GM18519 (cell line): ENCODE data around the gene PODXL.
"Not testable (repeated sequence)": the region's sequence is repeated elsewhere in the genome, so short reads cannot be mapped to it uniquely, and the experiment has no call there.

Experiments
- ATAC-seq: cut with Tn5 transposase; IDR thresholded peaks from one replicate; pipeline ENCODE4 v1.9.1; 2021; ENCODE audit warnings: mild to moderate bottlenecking, moderate library complexity; ENCODE audit not compliant: unreplicated experiment, low FRiP score

The PODXL gene

DNA sequence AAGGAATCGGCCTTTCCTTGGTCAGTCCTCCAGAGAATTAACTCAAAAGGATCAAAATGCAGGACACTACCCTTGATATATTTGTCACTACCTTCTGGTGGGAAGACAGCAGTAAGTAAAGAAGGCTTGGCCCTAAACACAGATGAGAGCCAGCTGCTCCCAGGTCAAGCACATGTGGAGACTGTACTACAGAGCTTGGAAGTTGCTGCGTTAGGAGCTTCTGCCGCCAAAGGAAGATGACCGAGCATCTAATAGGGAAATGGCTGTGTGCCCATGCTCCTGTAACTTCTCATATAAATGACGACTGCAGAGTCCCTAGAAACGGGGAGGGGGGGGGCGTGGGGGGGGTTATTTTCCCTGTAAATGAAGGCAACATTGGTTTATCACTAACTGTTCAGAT lies 59.0 kb downstream of the PODXL start:
- no peak for ATAC-seq

DNA sequence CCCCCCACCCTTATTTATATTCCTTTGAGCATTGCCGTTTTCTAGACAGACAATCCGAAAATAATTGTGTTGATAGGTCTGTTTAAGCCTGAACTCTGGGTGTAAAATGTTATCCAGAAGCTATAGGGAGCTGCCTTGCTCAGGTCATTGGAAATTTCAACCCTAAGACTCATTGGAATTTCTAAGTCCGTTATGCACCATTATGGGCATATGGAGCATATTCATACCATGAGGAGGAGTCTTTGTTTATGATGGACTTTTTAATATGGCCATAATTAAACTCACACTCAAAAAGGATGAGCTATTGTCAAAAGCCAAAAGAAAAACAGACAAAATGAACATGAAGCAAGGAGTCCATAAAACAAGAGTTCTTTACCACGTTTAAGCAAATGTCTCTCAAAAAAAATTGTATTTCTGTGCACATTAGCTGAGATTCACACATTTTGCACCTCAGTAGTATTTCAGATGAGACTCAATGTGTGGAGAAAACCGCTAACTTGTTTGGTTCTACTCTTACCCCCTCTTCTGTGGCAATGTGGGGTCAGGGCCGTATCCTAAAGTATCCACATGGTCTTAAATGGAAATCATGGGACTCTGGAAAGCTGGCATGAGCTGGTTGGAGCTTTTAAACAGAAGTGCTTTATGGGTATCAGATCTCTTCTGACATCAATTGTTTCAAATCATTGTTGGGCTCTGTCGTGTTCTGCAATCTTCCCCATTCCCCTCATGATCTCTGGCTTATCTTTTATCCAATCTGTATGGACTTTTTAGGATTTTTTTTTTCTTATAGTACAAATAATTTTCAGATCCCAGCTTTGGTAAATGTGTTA lies 60.5 kb downstream of the PODXL start:
- no peak for ATAC-seq

- ATAC-seq: no peak
Measured at GRCh38 chr7:131494182-131494581, 62.2 kb downstream of the PODXL start.

DNA sequence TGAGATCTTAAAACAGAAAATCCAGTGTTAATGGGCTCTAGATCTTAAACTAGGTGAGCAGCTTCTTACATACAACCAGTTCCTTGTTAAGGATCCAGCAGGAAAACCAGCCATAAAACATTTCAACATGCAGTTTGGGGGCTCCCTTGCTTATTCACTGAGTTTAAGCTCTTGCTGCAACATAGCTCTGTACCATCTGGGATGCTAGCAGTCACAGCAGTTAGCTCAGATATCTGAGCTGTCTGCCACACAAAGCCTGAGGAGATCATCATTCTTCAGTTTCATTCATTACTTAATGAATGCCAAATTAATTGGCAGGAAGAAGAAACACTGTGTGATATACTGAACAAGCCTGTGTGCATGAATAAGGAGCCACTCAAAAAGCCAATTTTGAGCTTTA lies 62.8 kb downstream of the PODXL start:
- no peak for ATAC-seq

- no peak for ATAC-seq
Measured at GRCh38 chr7:131493081-131493480, 63.3 kb downstream of the PODXL start.

- ATAC-seq: no peak
Measured at GRCh38 chr7:131489881-131490280, 66.5 kb downstream of the PODXL start.

DNA sequence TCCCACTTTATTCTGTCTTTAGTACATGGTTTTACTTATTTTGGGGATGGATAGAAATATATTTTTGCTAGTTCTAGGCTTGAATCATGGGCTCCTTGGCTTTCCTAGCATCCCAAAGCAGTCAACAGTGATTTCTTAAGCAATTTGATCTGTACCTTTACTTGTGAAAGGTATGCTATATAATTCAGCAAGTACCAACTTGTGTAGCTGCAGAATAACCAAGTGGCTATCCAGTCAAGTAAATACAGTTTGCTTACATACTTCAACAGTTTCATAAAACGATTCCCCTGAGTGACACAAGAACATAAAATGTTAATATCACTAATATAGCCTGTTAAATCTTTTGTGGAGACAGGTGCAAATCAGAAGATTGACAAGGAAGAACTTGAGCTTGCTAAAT lies 67.2 kb downstream of the PODXL start:
- no peak for ATAC-seq

DNA sequence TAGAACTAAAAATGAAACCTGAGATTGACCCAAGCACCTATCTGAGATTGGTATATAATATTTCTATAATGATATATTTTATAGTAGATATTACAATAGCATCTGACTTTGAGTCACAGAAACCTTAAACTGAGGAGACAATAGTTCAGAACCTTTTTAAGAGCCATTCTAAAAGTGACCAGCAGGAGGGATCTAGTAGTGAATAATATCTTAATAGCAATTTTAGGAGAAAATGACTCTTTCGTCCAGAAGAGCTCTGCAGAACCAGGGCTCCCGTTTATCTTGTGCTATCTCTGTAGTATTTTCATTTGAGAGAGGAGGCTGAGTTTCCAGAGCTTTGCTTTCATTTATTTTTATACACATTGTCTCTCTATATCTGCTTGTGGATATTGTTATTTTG lies 68.1 kb downstream of the PODXL start:
- no peak for ATAC-seq

GRCh38 chr7:131487217-131487616 lies 69.2 kb downstream of the PODXL start:
- ATAC-seq: no peak

- no peak for ATAC-seq
Measured at GRCh38 chr7:131486346-131486745, 70.1 kb downstream of the PODXL start.

- ATAC-seq: no peak
Measured at GRCh38 chr7:131483586-131483985, 72.8 kb downstream of the PODXL start.

DNA sequence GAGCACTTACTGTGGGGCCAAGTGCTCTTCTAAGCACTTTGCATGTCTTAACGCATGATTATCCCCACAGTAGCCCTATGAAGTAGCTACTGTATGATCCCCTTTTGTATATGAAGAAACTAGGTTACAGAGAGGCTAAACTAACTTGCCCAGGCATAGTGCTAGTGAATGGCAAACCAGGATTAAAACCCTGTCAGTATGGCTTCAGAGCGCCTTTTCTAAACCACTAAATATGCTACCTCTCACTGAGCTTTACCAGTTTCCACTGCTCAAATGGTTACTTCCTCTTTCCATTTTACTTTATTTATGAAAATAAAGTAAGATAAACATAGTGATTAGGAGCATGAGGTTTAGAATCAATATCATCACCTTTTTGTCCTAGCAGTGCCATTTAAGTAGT lies 73.6 kb downstream of the PODXL start:
- ATAC-seq: no peak

- ATAC-seq: no peak
Measured at GRCh38 chr7:131480384-131481315, 75.8 kb downstream of the PODXL start.

DNA sequence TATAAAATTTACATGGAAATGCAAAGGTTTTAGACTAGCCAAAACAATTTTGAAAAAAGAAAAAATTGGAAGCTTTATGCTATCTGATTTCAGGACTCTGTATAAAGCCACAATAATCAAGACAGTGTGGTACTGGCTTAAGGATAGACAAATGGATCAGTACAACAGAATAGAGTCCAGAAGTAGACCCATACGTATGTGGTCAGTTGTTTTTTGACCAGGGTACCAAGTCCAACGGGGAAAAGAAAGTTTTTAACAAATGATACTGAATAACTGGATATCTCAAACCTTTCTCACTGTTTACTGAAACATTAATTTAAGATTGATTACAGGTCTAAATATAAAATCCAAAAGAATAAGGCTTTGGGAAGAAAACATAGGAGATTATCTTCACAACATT lies 79.7 kb downstream of the PODXL start:
- ATAC-seq: no peak

GRCh38 chr7:131471250-131472004 lies 85.0 kb downstream of the PODXL start:
- no peak for ATAC-seq

DNA sequence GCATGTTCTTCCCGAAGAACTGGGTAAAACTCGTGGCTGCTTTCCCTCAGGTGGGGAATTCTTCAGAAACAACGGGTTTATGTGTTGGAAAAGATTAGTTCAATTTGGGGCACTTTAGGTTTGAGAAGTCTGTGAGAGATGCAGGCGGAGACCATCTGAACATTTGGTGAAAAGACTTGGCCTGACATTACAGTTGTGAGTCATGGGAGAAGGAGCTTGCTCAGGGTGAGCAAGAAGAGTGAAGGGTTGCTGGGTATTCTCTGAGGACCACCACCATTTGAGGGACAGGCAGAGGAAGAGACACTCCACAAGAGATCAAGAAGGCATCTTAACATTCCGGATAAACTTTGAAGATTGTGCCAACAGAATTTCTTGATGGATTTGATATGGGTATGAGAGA lies 88.6 kb downstream of the PODXL start:
- ATAC-seq: no peak

- no peak for ATAC-seq
Measured at GRCh38 chr7:131466735-131467365, 89.6 kb downstream of the PODXL start.

DNA sequence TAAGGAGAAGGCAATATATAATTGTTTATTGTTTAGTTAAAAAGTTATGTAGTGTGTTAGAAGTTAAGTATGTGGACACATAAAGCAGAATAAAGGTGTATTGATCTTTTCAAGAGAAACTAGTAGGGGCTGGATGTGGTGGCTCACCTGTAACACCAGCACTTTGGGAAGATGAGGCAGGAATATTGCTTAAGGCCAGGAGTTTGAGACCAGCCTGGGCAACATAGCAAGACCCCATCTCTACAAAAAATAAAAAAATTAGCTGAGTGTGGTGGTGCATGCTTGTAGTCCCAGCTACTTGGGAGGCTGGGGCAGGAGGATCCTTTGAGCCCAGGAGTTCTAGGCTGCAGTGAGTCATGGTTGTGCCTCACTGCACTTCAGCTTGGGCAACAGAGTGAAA lies 93.7 kb downstream of the PODXL start:
- not testable (repeated sequence) for ATAC-seq

- ATAC-seq: no peak
Measured at GRCh38 chr7:131462059-131462458, 94.4 kb downstream of the PODXL start.

DNA sequence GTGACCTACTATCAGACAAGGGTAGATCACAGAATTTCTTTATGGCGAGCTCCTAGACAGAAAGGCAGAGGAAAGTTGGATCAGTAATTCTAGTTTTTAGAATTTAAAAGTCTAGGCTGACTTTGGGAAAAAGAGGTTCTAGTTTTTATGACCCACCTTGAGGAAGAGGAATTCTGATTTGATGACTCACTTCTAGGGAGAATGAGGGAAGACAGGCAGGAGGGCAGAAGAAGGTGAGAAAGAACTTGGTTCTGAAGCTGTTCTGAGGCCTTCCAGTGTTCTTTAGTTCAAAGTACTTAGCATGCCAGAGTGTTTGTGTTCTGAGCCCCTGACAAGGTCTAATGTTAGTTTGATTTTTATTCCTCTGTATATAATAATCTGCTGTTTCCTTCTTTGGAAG lies 97.2 kb downstream of the PODXL start:
- ATAC-seq: no peak
